MM.1S (cell line): Measurements from ENCODE around the gene FGF19.

Source experiments
- DNase-seq: peaks from one replicate; pipeline ENCODE4 v3.0.0-alpha.2; 2015
- H2AFZ ChIP-seq: fragments of 300-600 bp; sonication (generic); 2 replicates; pipeline ENCODE4 v1.6.0; 2016; ENCODE audit warnings: antibody characterized with exemption, low read length
- H3F3A ChIP-seq: fragments of 300-600 bp; sonication (generic); 2 replicates; pipeline ENCODE4 v1.6.1; 2016; ENCODE audit warnings: mild to moderate bottlenecking, antibody characterized with exemption, low read length, moderate library complexity, mixed read lengths; ENCODE audit not compliant: insufficient read depth
- H3K27ac ChIP-seq: fragments of 300-600 bp; sonication (generic); 2 replicates; pipeline ENCODE4 v1.5.1; 2016; ENCODE audit warnings: mild to moderate bottlenecking, low read length
- H3K27me3 ChIP-seq: fragments of 300-600 bp; sonication (generic); replicated peaks from 2 replicates; pipeline ENCODE4 v1.6.0; 2016; ENCODE audit warnings: low read length; ENCODE audit not compliant: insufficient read depth
- H3K36me3 ChIP-seq: fragments of 300-600 bp; sonication (generic); replicated peaks from 2 replicates; pipeline ENCODE4 v1.6.1; 2016; ENCODE audit warnings: mild to moderate bottlenecking, low read length, mixed read lengths; ENCODE audit not compliant: insufficient read depth
- H3K4me1 ChIP-seq: fragments of 300-600 bp; sonication (generic); 2 replicates; pipeline ENCODE4 v1.6.1; 2016; ENCODE audit warnings: low read length, mixed read lengths
- H3K4me2 ChIP-seq: fragments of 300-600 bp; sonication (generic); 2 replicates; pipeline ENCODE4 v1.6.0; 2016; ENCODE audit warnings: low read depth, low read length
- H3K4me3 ChIP-seq: fragments of 300-600 bp; sonication (generic); 2 replicates; pipeline ENCODE4 v1.5.1; 2016; ENCODE audit warnings: low read length, mixed read lengths
- H3K79me2 ChIP-seq: fragments of 300-600 bp; sonication (generic); 2 replicates; pipeline ENCODE4 v1.6.1; 2016; ENCODE audit warnings: mixed run types, low read length, mixed read lengths
- H3K9ac ChIP-seq: fragments of 300-600 bp; sonication (generic); 2 replicates; pipeline ENCODE4 v1.6.1; 2016; ENCODE audit warnings: low read length, mixed read lengths
- H3K9me2 ChIP-seq: fragments of 300-600 bp; sonication (generic); replicated peaks from 2 replicates; pipeline ENCODE4 v1.6.1; 2016; ENCODE audit warnings: mild to moderate bottlenecking, low read length, mixed read lengths; ENCODE audit not compliant: insufficient read depth
- H3K9me3 ChIP-seq: fragments of 300-600 bp; sonication (generic); replicated peaks from 2 replicates; pipeline ENCODE4 v1.6.1; 2016; ENCODE audit warnings: mild to moderate bottlenecking, low read length, mixed read lengths; ENCODE audit not compliant: insufficient read depth
- H4K20me1 ChIP-seq: fragments of 300-600 bp; sonication (generic); 2 replicates; pipeline ENCODE4 v1.6.1; 2016; ENCODE audit warnings: mild to moderate bottlenecking, low read length, moderate library complexity, mixed read lengths; ENCODE audit not compliant: insufficient read depth
- EZH2 ChIP-seq: fragments of 300-600 bp; sonication (generic); optimal IDR thresholded peaks from 2 replicates; pipeline ENCODE3; 2017; ENCODE audit warnings: low read depth, mild to moderate bottlenecking, antibody characterized with exemption, low read length, mixed read lengths
- EZH2phosphoT487 ChIP-seq: fragments of 300-600 bp; sonication (generic); IDR thresholded peaks from 2 replicates; pipeline ENCODE4 v1.6.1; 2018; ENCODE audit warnings: antibody characterized with exemption, low read length
- TF ChIP-seq, protein P1 (sequence below): fragments of 300-600 bp; sonication (generic); IDR thresholded peaks from 2 replicates; pipeline ENCODE4 v1.5.1; 2016; ENCODE audit warnings: antibody characterized with exemption, low read length, mixed read lengths

The FGF19 gene

GRCh38 chr11:69650081-69650831 is 53.6 kb downstream of the FGF19 start:
- Histone ChIP-seq H3K79me2 (no peaks in the 10 kb centered on the region), H3K27me3 (no peaks in the 10 kb centered on the region), H3K9ac (no peak overlapping the region)

GRCh38 chr11:69649576-69649900 is 54.3 kb downstream of the FGF19 start:
- Histone ChIP-seq H3F3A (no peaks in the 10 kb centered on the region), H3K9me3 (no peaks in the 10 kb centered on the region), H3K4me3 (no peak overlapping the region), H3K4me2 (no peak overlapping the region), H3K4me1 (no peaks in the 10 kb centered on the region), H2AFZ (no peak overlapping the region), H3K27ac (no peak overlapping the region), H3K9me2 (no peaks in the 10 kb centered on the region), H3K36me3 (no peaks in the 10 kb centered on the region), H4K20me1 (no peaks in the 10 kb centered on the region), H3K9ac (no peak overlapping the region), H3K79me2 (no peaks in the 10 kb centered on the region), H3K27me3 (no peaks in the 10 kb centered on the region)
- DNase-seq = no peak
- no peak for TF ChIP-seq EZH2
- TF ChIP-seq, protein P1, sequence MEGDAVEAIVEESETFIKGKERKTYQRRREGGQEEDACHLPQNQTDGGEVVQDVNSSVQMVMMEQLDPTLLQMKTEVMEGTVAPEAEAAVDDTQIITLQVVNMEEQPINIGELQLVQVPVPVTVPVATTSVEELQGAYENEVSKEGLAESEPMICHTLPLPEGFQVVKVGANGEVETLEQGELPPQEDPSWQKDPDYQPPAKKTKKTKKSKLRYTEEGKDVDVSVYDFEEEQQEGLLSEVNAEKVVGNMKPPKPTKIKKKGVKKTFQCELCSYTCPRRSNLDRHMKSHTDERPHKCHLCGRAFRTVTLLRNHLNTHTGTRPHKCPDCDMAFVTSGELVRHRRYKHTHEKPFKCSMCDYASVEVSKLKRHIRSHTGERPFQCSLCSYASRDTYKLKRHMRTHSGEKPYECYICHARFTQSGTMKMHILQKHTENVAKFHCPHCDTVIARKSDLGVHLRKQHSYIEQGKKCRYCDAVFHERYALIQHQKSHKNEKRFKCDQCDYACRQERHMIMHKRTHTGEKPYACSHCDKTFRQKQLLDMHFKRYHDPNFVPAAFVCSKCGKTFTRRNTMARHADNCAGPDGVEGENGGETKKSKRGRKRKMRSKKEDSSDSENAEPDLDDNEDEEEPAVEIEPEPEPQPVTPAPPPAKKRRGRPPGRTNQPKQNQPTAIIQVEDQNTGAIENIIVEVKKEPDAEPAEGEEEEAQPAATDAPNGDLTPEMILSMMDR = no peak
- TF ChIP-seq EZH2phosphoT487 = no peak

More at GRCh38 chr11:69650081-69650831, 53.6 kb downstream of the FGF19 start:
- no peak for DNase-seq
- H3K4me1 ChIP-seq = no peaks in the 10 kb centered on the region
- H3K9me2 ChIP-seq = no peaks in the 10 kb centered on the region
- TF ChIP-seq, protein P1 = no peak
- TF ChIP-seq EZH2phosphoT487 (no peak), EZH2 (no peak)
- no peak overlapping the region for H2AFZ ChIP-seq
- no peaks in the 10 kb centered on the region for H3K36me3 ChIP-seq
- H4K20me1 ChIP-seq = no peaks in the 10 kb centered on the region
- H3K4me2 ChIP-seq = no peak overlapping the region
- no peaks in the 10 kb centered on the region for H3F3A ChIP-seq
- no peaks in the 10 kb centered on the region for H3K9me3 ChIP-seq
- H3K27ac ChIP-seq = no peak overlapping the region
- H3K4me3 ChIP-seq = no peak overlapping the region

DNA sequence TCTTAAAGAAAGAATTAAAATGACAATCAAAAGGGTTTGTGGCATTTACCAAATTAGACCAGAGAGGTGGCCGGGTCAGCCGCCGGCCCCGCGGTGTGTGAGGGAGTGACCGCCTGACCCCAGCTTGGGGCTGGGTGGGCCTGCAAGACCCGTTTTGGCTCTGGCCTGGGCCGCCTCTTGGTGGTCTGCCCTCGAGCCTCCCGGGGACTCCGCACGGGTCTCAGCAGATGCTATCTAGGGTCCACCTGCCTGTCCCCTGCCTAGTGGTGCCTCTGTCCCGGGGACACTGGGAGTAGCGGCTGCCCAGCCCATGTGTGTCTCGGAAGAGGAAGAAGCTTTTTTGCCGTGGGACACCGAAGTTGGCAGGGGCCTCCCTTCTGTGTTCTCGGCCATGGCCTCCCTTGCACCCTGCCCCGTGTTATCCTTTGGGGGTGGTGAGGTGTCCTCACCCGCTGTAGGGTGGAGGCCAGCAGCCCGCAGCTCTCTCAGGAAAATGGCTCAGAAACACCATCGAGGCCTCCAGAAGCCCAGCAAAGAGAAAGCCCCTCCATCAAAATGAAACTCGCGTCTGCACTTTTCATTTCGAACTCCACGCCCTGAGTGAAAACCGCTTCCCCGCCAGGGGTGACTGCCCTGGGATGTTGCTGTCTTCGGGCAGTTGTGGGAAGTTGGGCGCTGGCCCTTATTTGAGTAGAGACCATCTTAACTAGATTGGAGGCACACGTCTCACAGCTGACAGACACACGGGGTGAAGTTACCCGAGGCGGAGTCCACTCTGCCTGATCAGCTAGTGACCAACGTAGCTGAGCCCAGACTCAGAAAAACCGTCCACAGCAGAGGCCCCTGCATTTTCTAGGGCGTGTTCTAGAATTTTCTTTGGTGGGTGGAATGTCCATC is 54.9 kb downstream of the FGF19 start:
- no peak overlapping the region for H2AFZ ChIP-seq
- H3K79me2 ChIP-seq = no peaks in the 10 kb centered on the region
- H3K4me3 ChIP-seq = no peak overlapping the region
- H3F3A ChIP-seq = no peaks in the 10 kb centered on the region
- H3K9ac ChIP-seq = no peak overlapping the region
- no peaks in the 10 kb centered on the region for H3K9me3 ChIP-seq
- no peaks in the 10 kb centered on the region for H3K36me3 ChIP-seq
- H3K27ac ChIP-seq = no peak overlapping the region
- H3K4me1 ChIP-seq = no peaks in the 10 kb centered on the region
- H3K9me2 ChIP-seq = no peaks in the 10 kb centered on the region
- no peak for DNase-seq
- H4K20me1 ChIP-seq = no peaks in the 10 kb centered on the region
- H3K4me2 ChIP-seq = no peak overlapping the region
- TF ChIP-seq, protein P1 = no peak
- TF ChIP-seq EZH2 = no peak
- no peak for TF ChIP-seq EZH2phosphoT487
- H3K27me3 ChIP-seq = no peaks in the 10 kb centered on the region
